Measurements from ENCODE around the gene PCDHGB6.
"Not testable (repeated sequence)": the region's sequence is repeated elsewhere in the genome, so short reads cannot be mapped to it uniquely, and the experiment has no call there.

Gene PCDHGB6

GRCh38 chr5:141393267-141393666 is 14.6 kb upstream of the PCDHGB6 start:
- H3K4me3 ChIP-seq (ENCODE audit: low read depth, low read length), result no peak overlapping the region
- no peak for DNase-seq (ENCODE audit: low read depth)
- TF ChIP-seq CTCF (IDR thresholded peaks at IDR 0.05; ENCODE audit: insufficient read depth, low read depth, low read length, missing control alignments), result no peak

- DNase-seq (ENCODE audit: low read depth); H3K4me3 ChIP-seq (ENCODE audit: low read depth, low read length): not testable (repeated sequence)
Measured at GRCh38 chr5:141394401-141395187, 13.2 kb upstream of the PCDHGB6 start.

GRCh38 chr5:141397756-141398551 is 9.9 kb upstream of the PCDHGB6 start, which contains the start of gene PCDHGB5:
PCDHGB5 (plus strand) TSS chr5:141397947; CDS start chr5:141398128, 181 bp downstream.
- DNase-seq (ENCODE audit: low read depth), result peak; percentile 74
- peak; percentile 66 for TF ChIP-seq CTCF (IDR thresholded peaks at IDR 0.05; ENCODE audit: insufficient read depth, low read depth, low read length, missing control alignments)
- H3K4me3 ChIP-seq (ENCODE audit: low read depth, low read length), result peak within 1 kb of the TSS; percentile 59

GRCh38 chr5:141398608-141399007 is 9.2 kb upstream of the PCDHGB6 start:
- no peak for DNase-seq (ENCODE audit: low read depth)
- no peak overlapping the region for H3K4me3 ChIP-seq (ENCODE audit: low read depth, low read length)
- TF ChIP-seq CTCF (IDR thresholded peaks at IDR 0.05; ENCODE audit: insufficient read depth, low read depth, low read length, missing control alignments), result no peak

- no peak for TF ChIP-seq CTCF (IDR thresholded peaks at IDR 0.05; ENCODE audit: insufficient read depth, low read depth, low read length, missing control alignments)
- H3K4me3 ChIP-seq (ENCODE audit: low read depth, low read length), result no peak overlapping the region
- no peak for DNase-seq (ENCODE audit: low read depth)
Measured at GRCh38 chr5:141399555-141400258, 8.1 kb upstream of the PCDHGB6 start.

GRCh38 chr5:141402553-141403243 is 5.1 kb upstream of the PCDHGB6 start, which contains the start of gene PCDHGA9:
PCDHGA9 (plus strand) TSS chr5:141402778; CDS start chr5:141402953, 175 bp downstream.
- peak; percentile 23 for TF ChIP-seq CTCF (IDR thresholded peaks at IDR 0.05; ENCODE audit: insufficient read depth, low read depth, low read length, missing control alignments)
- DNase-seq (ENCODE audit: low read depth), result no peak
- no peak within 1 kb of the TSS for H3K4me3 ChIP-seq (ENCODE audit: low read depth, low read length)
